Thymus (tissue), 11 donors: Measurements from ENCODE around the gene CRYGA. TPM values are rescaled to one million over a fixed set of nuclear protein-coding genes. Genes with fewer than 3 reads are reported as not detected.
"Not testable (repeated sequence)": the region's sequence is repeated elsewhere in the genome, so short reads cannot be mapped to it uniquely, and the experiment has no call there.

Experiments
- DNase-seq, 9 donors: peaks; one replicate each; pipeline ENCODE4 v3.0.0-alpha.2; 2013; ENCODE audit warnings: low spot score in 9 of 9, low read depth in 6 of 9, missing footprints in 1 of 9
- H3K27ac ChIP-seq, 2 donors: one replicate each; pipeline ENCODE4 v1.5.1; 2013; ENCODE audit warnings: control low read depth in 1 of 2, low read depth in 1 of 2, low read length in 1 of 2, mild to moderate bottlenecking in 1 of 2, moderate library complexity in 1 of 2
- H3K27me3 ChIP-seq, 2 donors: one replicate each; pipeline ENCODE4 v1.5.1; 2013; ENCODE audit warnings: low read length in 1 of 2; ENCODE audit not compliant: control insufficient read depth in 2 of 2, insufficient read depth in 1 of 2
- H3K36me3 ChIP-seq, 2 donors: one replicate each; pipeline ENCODE4 v1.5.1; 2013; ENCODE audit warnings: low read length in 1 of 2, mild to moderate bottlenecking in 1 of 2, moderate library complexity in 1 of 2; ENCODE audit not compliant: control insufficient read depth in 2 of 2, insufficient read depth in 2 of 2
- H3K4me1 ChIP-seq, 2 donors: one replicate each; pipeline ENCODE4 v1.5.1; 2013; ENCODE audit warnings: low read length in 2 of 2; ENCODE audit not compliant: control insufficient read depth in 2 of 2, insufficient read depth in 2 of 2
- H3K4me3 ChIP-seq, 2 donors: one replicate each; pipeline ENCODE4 v1.5.1; 2013; ENCODE audit warnings: low read length in 2 of 2, control low read depth in 1 of 2, mild to moderate bottlenecking in 1 of 2
- H3K9me3 ChIP-seq, 2 donors: one replicate each; pipeline ENCODE4 v1.5.1; 2013; ENCODE audit warnings: low read length in 1 of 2, mild to moderate bottlenecking in 1 of 2; ENCODE audit not compliant: control insufficient read depth in 2 of 2, insufficient read depth in 1 of 2
- WGBS: extraction: QIAGEN DNeasy Blood & Tissue Kit; methylation state at CpG from one replicate; pipeline ENCODE4 v1.1.7; 2013; 5-methylcytosine and 5-hydroxymethylcytosine counted together
- polyA plus RNA-seq: library from polyadenylated mRNA; stranded (reverse); fragments of 200-250 nt; gene quantifications from one replicate; pipeline ENCODE4 v1.2.3, GENCODE V29; 2013
- total RNA-seq: library from RNA; stranded (reverse); fragments of 120-200 nt; gene quantifications from one replicate; pipeline ENCODE4 v1.2.4, GENCODE V29; 2013
- donor health status: healthy.

Gene CRYGA
- total and polyA plus RNA-seq, 2 donors, result 0.09 to 0.11 TPM

GRCh38 chr2:208147008-208147407, 16.4 kb downstream of the CRYGA start:
- Histone ChIP-seq H3K4me3 (no peak overlapping the region), H3K36me3 (no peaks in the 10 kb centered on the region), H3K9me3 (no peaks in the 10 kb centered on the region), H3K27me3 (no peaks in the 10 kb centered on the region), H3K27ac (no peak overlapping the region), H3K4me1 (no peaks in the 10 kb centered on the region)
- no peak for DNase-seq

- no peak within 1 kb of the TSS for H3K4me3 ChIP-seq
- WGBS, result 97% methylated on average over 6 of the region's 6 CpGs
- no peaks in the 10 kb centered on the region for H3K36me3 ChIP-seq
- no peaks in the 10 kb centered on the region for H3K27me3 ChIP-seq
- DNase-seq, result no peak
- H3K9me3 ChIP-seq, result no peaks in the 10 kb centered on the region
- H3K27ac ChIP-seq, result no peak within 1 kb of the TSS
- H3K4me1 ChIP-seq, result no peaks in the 10 kb centered on the region
Measured at GRCh38 chr2:208146006-208146405, 17.4 kb downstream of the CRYGA start, which contains the start of gene CRYGB. TSS of gene CRYGB (minus strand) at chr2:208146158. CDS start at chr2:208146120, 38 bp downstream.

GRCh38 chr2:208142925-208143799, 20.2 kb downstream of the CRYGA start:
- Histone ChIP-seq H3K36me3 (no peaks in the 10 kb centered on the region), H3K4me3 (no peak overlapping the region), H3K27ac (no peak overlapping the region), H3K4me1 (no peaks in the 10 kb centered on the region), H3K9me3 (peaks cover 0 to 8% of the 10 kb centered on the region in 2 donors), H3K27me3 (no peaks in the 10 kb centered on the region)
- WGBS, result 95% methylated on average over 14 of the region's 14 CpGs
- DNase-seq, result no peak

- peaks cover 0 to 12% of the 10 kb centered on the region in 2 donors for H3K9me3 ChIP-seq
- DNase-seq, result no peak
- H3K27me3 ChIP-seq, result no peaks in the 10 kb centered on the region
- 93% methylated on average over 8 of the region's 8 CpGs for WGBS
- H3K36me3 ChIP-seq, result no peaks in the 10 kb centered on the region
- no peak overlapping the region for H3K4me3 ChIP-seq
- H3K27ac ChIP-seq, result no peak overlapping the region
- no peaks in the 10 kb centered on the region for H3K4me1 ChIP-seq
Measured at GRCh38 chr2:208142240-208142924, 21.0 kb downstream of the CRYGA start.

GRCh38 chr2:208139447-208139846, 23.9 kb downstream of the CRYGA start:
- H3K27me3 ChIP-seq, result no peaks in the 10 kb centered on the region
- no peak for DNase-seq
- H3K9me3 ChIP-seq, result peaks cover 0 to 14% of the 10 kb centered on the region in 2 donors
- H3K4me1 ChIP-seq, result peaks cover 3 to 14% of the 10 kb centered on the region in 2 donors
- H3K27ac ChIP-seq, result no peak overlapping the region
- no peak overlapping the region for H3K4me3 ChIP-seq
- H3K36me3 ChIP-seq, result no peaks in the 10 kb centered on the region
- 91% methylated on average over 18 of the region's 18 CpGs for WGBS

- not testable (repeated sequence) for DNase-seq, H3K36me3 ChIP-seq, H3K27ac ChIP-seq, H3K27me3 ChIP-seq, H3K4me3 ChIP-seq
- H3K4me1 ChIP-seq, result peaks cover 3 to 14% of the 10 kb centered on the region in 2 donors
- 99% methylated on average over 7 of the region's 7 CpGs for WGBS
- H3K9me3 ChIP-seq, result peaks cover 0 to 14% of the 10 kb centered on the region in 2 donors
Measured at GRCh38 chr2:208138334-208138733, 25.1 kb downstream of the CRYGA start.

- DNase-seq, result no peak
- H3K4me3 ChIP-seq, result no peak overlapping the region
- WGBS, result 93% methylated on average over 2 of the region's 2 CpGs
- no peak overlapping the region for H3K27ac ChIP-seq
- no peaks in the 10 kb centered on the region for H3K27me3 ChIP-seq
- no peaks in the 10 kb centered on the region for H3K36me3 ChIP-seq
- peaks cover 3 to 14% of the 10 kb centered on the region in 2 donors for H3K4me1 ChIP-seq
- H3K9me3 ChIP-seq, result peaks cover 0 to 14% of the 10 kb centered on the region in 2 donors
Measured at GRCh38 chr2:208136716-208137094, 26.7 kb downstream of the CRYGA start.

- Histone ChIP-seq H3K27me3 (no peaks in the 10 kb centered on the region), H3K36me3 (no peaks in the 10 kb centered on the region), H3K4me1 (peaks cover 3 to 14% of the 10 kb centered on the region in 2 donors), H3K4me3 (no peak overlapping the region), H3K27ac (no peak overlapping the region), H3K9me3 (peaks cover 0 to 14% of the 10 kb centered on the region in 2 donors)
- DNase-seq, result no peak
- WGBS, result 96% methylated on average over 11 of the region's 11 CpGs
Measured at GRCh38 chr2:208135794-208136715, 27.3 kb downstream of the CRYGA start.
